Prostate gland (tissue), 2 donors: ENCODE measurements around the gene SNIP1.

ENCODE experiments used
- POLR2A ChIP-seq: fragments of 450-650 bp; IDR thresholded peaks from one replicate; pipeline ENCODE4 v1.6.1; 2016; ENCODE audit warnings: antibody characterized with exemption, mild to moderate bottlenecking
- TF ChIP-seq, protein P1 (sequence below), 4 experiments: fragments of 200-600 bp in 2 of 4; fragments of 450-650 bp in 2 of 4; sonication (generic) in 2 of 4; IDR thresholded peaks; 1 replicate in 3 of 4; 2 replicates in 1 of 4; pipeline ENCODE4 v1.5.1; 2016 to 2019; ENCODE audit warnings: antibody characterized with exemption in 4 of 4, mild to moderate bottlenecking in 2 of 4, moderate library complexity in 2 of 4

DNA sequence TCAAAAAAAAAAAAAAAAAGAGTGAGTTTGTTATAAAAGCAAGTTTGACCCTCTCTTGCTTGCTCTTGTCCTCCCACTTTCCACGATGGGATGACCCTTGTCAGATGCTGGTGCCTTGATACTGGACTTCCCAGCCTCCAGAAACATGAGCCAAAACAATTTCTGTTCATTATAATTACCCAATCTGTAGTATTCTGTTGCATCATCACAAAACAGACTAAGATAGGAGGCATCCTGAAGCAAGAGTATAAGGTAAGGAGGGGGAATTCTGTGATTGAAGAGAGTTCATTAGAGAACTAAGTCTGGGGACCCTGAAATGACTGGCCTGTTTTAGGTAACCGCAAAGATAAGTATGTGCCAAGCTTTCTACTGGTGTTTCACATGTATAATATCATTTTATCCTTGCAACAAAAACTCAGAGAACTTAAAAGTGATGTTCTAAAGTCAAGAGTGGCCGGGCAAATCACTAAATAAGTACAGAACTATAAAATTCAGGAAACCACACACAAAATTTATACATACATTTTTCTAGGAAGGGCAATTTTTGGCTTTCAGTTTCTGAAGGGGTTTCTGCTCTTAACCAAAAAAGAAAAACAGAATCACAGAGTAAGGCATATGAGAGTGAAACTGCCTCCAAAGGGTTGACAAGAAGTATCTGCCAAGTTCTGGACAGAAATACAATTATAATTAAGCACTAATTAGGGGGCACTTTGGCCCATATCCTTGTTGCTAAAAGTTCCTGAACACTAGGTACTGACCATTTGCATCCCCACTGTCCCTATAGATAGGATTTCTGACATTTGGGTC lies 16.6 kb upstream of the SNIP1 start:
- TF ChIP-seq, protein P1, sequence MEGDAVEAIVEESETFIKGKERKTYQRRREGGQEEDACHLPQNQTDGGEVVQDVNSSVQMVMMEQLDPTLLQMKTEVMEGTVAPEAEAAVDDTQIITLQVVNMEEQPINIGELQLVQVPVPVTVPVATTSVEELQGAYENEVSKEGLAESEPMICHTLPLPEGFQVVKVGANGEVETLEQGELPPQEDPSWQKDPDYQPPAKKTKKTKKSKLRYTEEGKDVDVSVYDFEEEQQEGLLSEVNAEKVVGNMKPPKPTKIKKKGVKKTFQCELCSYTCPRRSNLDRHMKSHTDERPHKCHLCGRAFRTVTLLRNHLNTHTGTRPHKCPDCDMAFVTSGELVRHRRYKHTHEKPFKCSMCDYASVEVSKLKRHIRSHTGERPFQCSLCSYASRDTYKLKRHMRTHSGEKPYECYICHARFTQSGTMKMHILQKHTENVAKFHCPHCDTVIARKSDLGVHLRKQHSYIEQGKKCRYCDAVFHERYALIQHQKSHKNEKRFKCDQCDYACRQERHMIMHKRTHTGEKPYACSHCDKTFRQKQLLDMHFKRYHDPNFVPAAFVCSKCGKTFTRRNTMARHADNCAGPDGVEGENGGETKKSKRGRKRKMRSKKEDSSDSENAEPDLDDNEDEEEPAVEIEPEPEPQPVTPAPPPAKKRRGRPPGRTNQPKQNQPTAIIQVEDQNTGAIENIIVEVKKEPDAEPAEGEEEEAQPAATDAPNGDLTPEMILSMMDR (IDR thresholded peaks at IDR 0.05) = no peak
- no peak for TF ChIP-seq POLR2A
